Tibial nerve (tissue), 4 donors: ENCODE data around the gene RAD51C. TPM values are rescaled to one million over a fixed set of nuclear protein-coding genes. Genes with fewer than 3 reads are reported as not detected.
"Not testable (repeated sequence)": the region's sequence is repeated elsewhere in the genome, so short reads cannot be mapped to it uniquely, and the experiment has no call there.

Experiments used
- DNase-seq, 2 donors: peaks; one replicate each; pipeline ENCODE4 v3.0.0-alpha.2; 2019; ENCODE audit warnings: low spot score in 2 of 2
- H3K27ac ChIP-seq, 4 donors: fragments of 200-600 bp; sonication (generic) in 3 of 4; one replicate each; pipeline ENCODE4 v1.5.1; 2017 to 2019; ENCODE audit warnings: mild to moderate bottlenecking in 1 of 4
- H3K27me3 ChIP-seq, 2 donors: fragments of 200-600 bp; sonication (generic) in 1 of 2; one replicate each; pipeline versions ENCODE4 v1.5.1 to v1.6.0; 2017 to 2019
- H3K36me3 ChIP-seq, 3 donors: fragments of 200-600 bp; sonication (generic); one replicate each; pipeline ENCODE4 v1.5.1; 2018 to 2019
- H3K4me1 ChIP-seq, 4 donors: fragments of 200-600 bp; sonication (generic) in 3 of 4; one replicate each; pipeline ENCODE4 v1.5.1; 2017 to 2019
- H3K4me3 ChIP-seq, 4 donors: fragments of 200-600 bp; sonication (generic) in 3 of 4; one replicate each; pipeline ENCODE4 v1.5.1; 2017 to 2019; ENCODE audit warnings: mild to moderate bottlenecking in 1 of 4, moderate library complexity in 1 of 4
- H3K9me3 ChIP-seq, 4 donors: fragments of 200-600 bp; sonication (generic) in 3 of 4; one replicate each; pipeline ENCODE4 v1.5.1; 2017 to 2019
- EP300 ChIP-seq, 2 donors: sonication (generic); formaldehyde crosslinking; IDR thresholded peaks; one replicate each; pipeline ENCODE4 v1.6.1; 2017; ENCODE audit warnings: antibody characterized with exemption in 2 of 2, mild to moderate bottlenecking in 1 of 2
- POLR2A ChIP-seq, 2 donors: fragments of 450-650 bp; IDR thresholded peaks; one replicate each; pipeline ENCODE4 v1.6.1; 2017; ENCODE audit warnings: antibody characterized with exemption in 2 of 2, mild to moderate bottlenecking in 2 of 2, moderate library complexity in 2 of 2
- WGBS, 2 donors: methylation state at CpG; one replicate each; pipeline ENCODE4 v1.1.5; 2018; 5-methylcytosine and 5-hydroxymethylcytosine counted together
- total RNA-seq, 4 donors: library from RNA; depleted of rRNA; stranded (reverse); fragments of >200 nt; gene quantifications; one replicate each; pipeline ENCODE4 v1.1.0, GENCODE V29; 2016
- TF ChIP-seq, protein P1 (sequence below), 5 experiments: fragments of 200-600 bp in 3 of 5; fragments of 450-650 bp in 2 of 5; sonication (generic) in 3 of 5; IDR thresholded peaks; one replicate each; pipeline ENCODE4 v1.5.1; 2016 to 2019; ENCODE audit warnings: antibody characterized with exemption in 5 of 5, mild to moderate bottlenecking in 3 of 5, moderate library complexity in 2 of 5

The RAD51C gene
- total RNA-seq, 4 donors from 2014 or later = 10.3 to 18.8 (median 13.5) TPM

DNA sequence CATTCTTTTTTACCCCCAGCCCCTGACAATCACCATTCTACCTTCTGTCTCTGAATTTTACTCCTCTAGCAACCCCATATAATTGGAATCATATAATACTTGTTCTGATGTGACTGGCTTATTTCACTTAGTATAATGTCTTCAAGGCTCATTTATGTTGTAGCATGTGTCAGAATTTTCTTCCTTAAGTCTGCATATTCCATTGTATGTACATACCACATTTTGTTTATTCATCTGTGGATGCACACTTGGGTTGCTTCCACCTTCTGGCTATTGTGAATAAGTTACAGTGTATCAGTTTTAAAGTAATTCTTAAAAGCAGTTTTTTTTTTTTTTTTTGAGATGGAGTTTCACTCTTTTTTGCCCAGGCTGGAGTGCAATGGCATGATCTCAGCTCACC, 38.5 kb downstream of the RAD51C start:
- no peaks in the 10 kb centered on the region for H3K27me3 ChIP-seq
- no peaks in the 10 kb centered on the region for H3K4me1 ChIP-seq
- H3K27ac ChIP-seq = no peak overlapping the region
- TF ChIP-seq POLR2A (IDR thresholded peaks at IDR 0.05) = no peak
- TF ChIP-seq EP300 (IDR thresholded peaks at IDR 0.05) = no peak
- TF ChIP-seq, protein P1, sequence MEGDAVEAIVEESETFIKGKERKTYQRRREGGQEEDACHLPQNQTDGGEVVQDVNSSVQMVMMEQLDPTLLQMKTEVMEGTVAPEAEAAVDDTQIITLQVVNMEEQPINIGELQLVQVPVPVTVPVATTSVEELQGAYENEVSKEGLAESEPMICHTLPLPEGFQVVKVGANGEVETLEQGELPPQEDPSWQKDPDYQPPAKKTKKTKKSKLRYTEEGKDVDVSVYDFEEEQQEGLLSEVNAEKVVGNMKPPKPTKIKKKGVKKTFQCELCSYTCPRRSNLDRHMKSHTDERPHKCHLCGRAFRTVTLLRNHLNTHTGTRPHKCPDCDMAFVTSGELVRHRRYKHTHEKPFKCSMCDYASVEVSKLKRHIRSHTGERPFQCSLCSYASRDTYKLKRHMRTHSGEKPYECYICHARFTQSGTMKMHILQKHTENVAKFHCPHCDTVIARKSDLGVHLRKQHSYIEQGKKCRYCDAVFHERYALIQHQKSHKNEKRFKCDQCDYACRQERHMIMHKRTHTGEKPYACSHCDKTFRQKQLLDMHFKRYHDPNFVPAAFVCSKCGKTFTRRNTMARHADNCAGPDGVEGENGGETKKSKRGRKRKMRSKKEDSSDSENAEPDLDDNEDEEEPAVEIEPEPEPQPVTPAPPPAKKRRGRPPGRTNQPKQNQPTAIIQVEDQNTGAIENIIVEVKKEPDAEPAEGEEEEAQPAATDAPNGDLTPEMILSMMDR (IDR thresholded peaks at IDR 0.05) = no peak
- DNase-seq = no peak
- no peaks in the 10 kb centered on the region for H3K9me3 ChIP-seq
- peaks cover 0 to 52% (median 0%) of the 10 kb centered on the region in 3 donors for H3K36me3 ChIP-seq
- H3K4me3 ChIP-seq = no peak overlapping the region

GRCh38 chr17:58734040-58734439, 41.6 kb downstream of the RAD51C start:
- H3K4me3 ChIP-seq = no peak overlapping the region
- H3K36me3 ChIP-seq = peaks cover 0 to 42% (median 0%) of the 10 kb centered on the region in 3 donors
- TF ChIP-seq EP300 (IDR thresholded peaks at IDR 0.05) (no peak), POLR2A (IDR thresholded peaks at IDR 0.05) (no peak)
- TF ChIP-seq, protein P1 (IDR thresholded peaks at IDR 0.05) = no peak
- H3K27me3 ChIP-seq = no peaks in the 10 kb centered on the region
- DNase-seq = no peak
- 83 to 86% methylated on average over 3 of the region's 3 CpGs for WGBS, 2 donors
- H3K9me3 ChIP-seq = no peaks in the 10 kb centered on the region
- H3K27ac ChIP-seq = no peak overlapping the region
- no peaks in the 10 kb centered on the region for H3K4me1 ChIP-seq

DNA sequence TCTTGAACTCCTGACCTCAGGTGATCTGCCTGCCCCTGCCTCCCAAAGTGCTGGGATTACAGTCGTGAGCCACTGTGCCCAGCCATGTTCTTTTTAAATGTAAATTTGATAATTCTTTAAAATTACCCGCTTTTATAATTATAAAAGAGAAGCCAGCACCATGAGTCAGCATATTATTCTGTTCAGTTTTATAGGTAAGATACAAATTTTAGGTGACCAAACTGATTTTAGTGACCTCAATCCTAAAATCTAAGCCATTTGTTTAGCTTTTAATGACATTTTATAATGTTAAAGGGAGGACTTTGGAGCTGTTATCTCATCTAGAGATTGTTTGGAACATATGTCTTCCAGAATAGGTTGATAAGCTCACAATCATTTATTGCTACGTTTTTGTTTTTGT, 42.4 kb downstream of the RAD51C start:
- H3K36me3 ChIP-seq = peaks cover 0 to 34% (median 0%) of the 10 kb centered on the region in 3 donors
- TF ChIP-seq EP300 (IDR thresholded peaks at IDR 0.05) = no peak
- TF ChIP-seq, protein P1 (IDR thresholded peaks at IDR 0.05) = no peak
- no peak for TF ChIP-seq POLR2A (IDR thresholded peaks at IDR 0.05)
- no peaks in the 10 kb centered on the region for H3K9me3 ChIP-seq
- no peaks in the 10 kb centered on the region for H3K27me3 ChIP-seq
- no peak overlapping the region for H3K4me3 ChIP-seq
- DNase-seq = no peak
- no peaks in the 10 kb centered on the region for H3K4me1 ChIP-seq
- H3K27ac ChIP-seq = no peak overlapping the region
- 88 to 89% methylated on average over 3 of the region's 3 CpGs for WGBS, 2 donors

GRCh38 chr17:58741121-58741625, 48.8 kb downstream of the RAD51C start:
- Histone ChIP-seq H3K27me3 (no peaks in the 10 kb centered on the region), H3K9me3 (no peaks in the 10 kb centered on the region), H3K36me3 (peaks cover 0 to under 1% (median 0%) of the 10 kb centered on the region in 3 donors), H3K4me3 (no peak overlapping the region), H3K4me1 (no peaks in the 10 kb centered on the region), H3K27ac (no peak overlapping the region)
- DNase-seq = no peak
- WGBS, 2 donors = 88 to 89% methylated on average over 8 of the region's 8 CpGs
- TF ChIP-seq POLR2A (IDR thresholded peaks at IDR 0.05) (no peak), EP300 (IDR thresholded peaks at IDR 0.05) (no peak)
- TF ChIP-seq, protein P1 (IDR thresholded peaks at IDR 0.05) = no peak

GRCh38 chr17:58747674-58748073, 55.3 kb downstream of the RAD51C start:
- H3K4me1 ChIP-seq = no peaks in the 10 kb centered on the region
- H3K9me3 ChIP-seq = no peaks in the 10 kb centered on the region
- TF ChIP-seq, protein P1 (IDR thresholded peaks at IDR 0.05) = no peak
- TF ChIP-seq EP300 (IDR thresholded peaks at IDR 0.05) = no peak
- TF ChIP-seq POLR2A (IDR thresholded peaks at IDR 0.05) = no peak
- no peaks in the 10 kb centered on the region for H3K36me3 ChIP-seq
- H3K27ac ChIP-seq = no peak overlapping the region
- 74 to 85% methylated on average over 1 of the region's 1 CpG for WGBS, 2 donors
- no peak for DNase-seq
- no peaks in the 10 kb centered on the region for H3K27me3 ChIP-seq
- no peak overlapping the region for H3K4me3 ChIP-seq

- not testable (repeated sequence) for H3K36me3 ChIP-seq, H3K27me3 ChIP-seq
Measured at GRCh38 chr17:58749627-58750026, 57.2 kb downstream of the RAD51C start.

More at GRCh38 chr17:58749627-58750026, 57.2 kb downstream of the RAD51C start:
- not testable (repeated sequence) for H3K9me3 ChIP-seq, H3K4me3 ChIP-seq, DNase-seq, H3K27ac ChIP-seq, H3K4me1 ChIP-seq
